ACC112 (cell line): Measurements from ENCODE around the gene RPTOR.

Source experiments
- H2AFZ ChIP-seq: fragments of 200-600 bp; sonication (generic); one replicate; pipeline ENCODE4 v1.6.0; 2017; ENCODE audit warnings: antibody characterized with exemption, low read length; ENCODE audit not compliant: unreplicated experiment
- H3K27ac ChIP-seq: fragments of 200-600 bp; sonication (generic); 2 replicates; pipeline ENCODE4 v1.5.1; 2014; ENCODE audit warnings: low read depth, mild to moderate bottlenecking, antibody characterized with exemption, low read length, moderate library complexity
- H3K27me3 ChIP-seq: fragments of 200-600 bp; sonication (generic); 2 replicates; pipeline ENCODE4 v1.6.1; 2014; ENCODE audit warnings: mild to moderate bottlenecking, antibody characterized with exemption, low read length, moderate library complexity, mixed read lengths; ENCODE audit not compliant: insufficient read depth
- H3K36me3 ChIP-seq: fragments of 200-600 bp; sonication (generic); 2 replicates; pipeline ENCODE4 v1.6.1; 2016; ENCODE audit warnings: mild to moderate bottlenecking, antibody characterized with exemption, low read length, moderate library complexity, mixed read lengths; ENCODE audit not compliant: insufficient read depth
- H3K4me1 ChIP-seq: fragments of 200-600 bp; sonication (generic); one replicate; pipeline ENCODE4 v1.6.1; 2016; ENCODE audit warnings: low read length, mixed read lengths; ENCODE audit not compliant: insufficient read depth, unreplicated experiment, control insufficient read depth
- H3K4me3 ChIP-seq: fragments of 200-600 bp; sonication (generic); 2 replicates; pipeline ENCODE4 v1.5.1; 2014; ENCODE audit warnings: mild to moderate bottlenecking, low read depth, low read length
- H3K79me2 ChIP-seq: fragments of 200-600 bp; sonication (generic); one replicate; pipeline ENCODE4 v1.6.0; 2016; ENCODE audit warnings: low read length; ENCODE audit not compliant: control insufficient read depth, unreplicated experiment, insufficient read depth

RPTOR gene

DNA sequence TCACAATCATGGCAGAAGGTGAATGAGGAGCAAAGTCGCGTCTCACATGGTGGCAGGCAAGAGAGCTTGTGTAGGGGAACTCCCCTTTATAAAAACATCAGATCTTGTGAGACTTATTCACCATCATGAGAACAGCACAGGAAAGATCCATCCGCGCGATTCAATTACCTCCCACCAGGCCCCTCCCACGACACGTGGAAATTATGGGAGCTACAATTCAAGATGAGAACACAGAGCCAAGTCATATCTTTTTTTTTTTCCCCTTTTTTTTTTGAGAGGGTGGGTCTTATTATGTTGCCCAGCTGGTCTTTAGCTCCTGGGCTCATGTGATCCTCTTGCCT is 60.0 kb downstream of the RPTOR start:
- Histone ChIP-seq H3K79me2 (peaks cover 63% of the 10 kb centered on the region), H3K27ac (no peak overlapping the region)

GRCh38 chr17:80605326-80606066 is 60.9 kb downstream of the RPTOR start:
- H3K4me3 ChIP-seq = no peak overlapping the region
- H2AFZ ChIP-seq = no peak overlapping the region
- no peaks in the 10 kb centered on the region for H3K27me3 ChIP-seq
- H3K4me1 ChIP-seq = no peaks in the 10 kb centered on the region
- no peak overlapping the region for H3K27ac ChIP-seq
- H3K79me2 ChIP-seq = peaks cover 60% of the 10 kb centered on the region
- H3K36me3 ChIP-seq = peaks cover 4% of the 10 kb centered on the region; the same call in 1 of the 2 replicates

More for the DNA sequence above, 60.0 kb downstream of the RPTOR start:
- Histone ChIP-seq H3K4me3 (no peak overlapping the region), H2AFZ (no peak overlapping the region), H3K36me3 (peaks cover 4% of the 10 kb centered on the region; the same call in 1 of the 2 replicates), H3K27me3 (no peaks in the 10 kb centered on the region), H3K4me1 (peaks cover 5% of the 10 kb centered on the region)

DNA sequence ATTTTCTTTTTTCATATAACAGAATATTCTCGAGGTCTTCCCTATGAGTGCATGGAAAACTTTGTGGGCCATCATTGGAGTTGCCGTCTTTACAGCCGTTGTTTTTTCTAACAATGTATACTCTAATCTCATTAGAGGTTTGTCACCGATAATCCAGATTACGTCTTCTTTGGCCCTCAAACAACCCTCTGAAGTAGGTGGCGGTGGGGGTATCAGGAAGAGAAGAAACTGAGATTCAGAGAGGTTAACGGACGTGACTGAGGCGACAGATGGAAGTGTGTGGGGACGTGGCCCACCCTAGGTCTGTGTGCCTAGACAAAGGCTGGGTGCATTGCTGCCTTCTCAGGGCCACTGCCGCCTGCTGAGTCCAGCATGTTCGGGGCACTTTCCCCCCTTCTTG is 63.7 kb downstream of the RPTOR start:
- Histone ChIP-seq H3K4me3 (no peak overlapping the region), H3K27ac (no peak overlapping the region), H3K36me3 (no peaks in the 10 kb centered on the region), H3K79me2 (peaks cover 63% of the 10 kb centered on the region), H3K4me1 (no peaks in the 10 kb centered on the region), H3K27me3 (no peaks in the 10 kb centered on the region), H2AFZ (no peak overlapping the region)

DNA sequence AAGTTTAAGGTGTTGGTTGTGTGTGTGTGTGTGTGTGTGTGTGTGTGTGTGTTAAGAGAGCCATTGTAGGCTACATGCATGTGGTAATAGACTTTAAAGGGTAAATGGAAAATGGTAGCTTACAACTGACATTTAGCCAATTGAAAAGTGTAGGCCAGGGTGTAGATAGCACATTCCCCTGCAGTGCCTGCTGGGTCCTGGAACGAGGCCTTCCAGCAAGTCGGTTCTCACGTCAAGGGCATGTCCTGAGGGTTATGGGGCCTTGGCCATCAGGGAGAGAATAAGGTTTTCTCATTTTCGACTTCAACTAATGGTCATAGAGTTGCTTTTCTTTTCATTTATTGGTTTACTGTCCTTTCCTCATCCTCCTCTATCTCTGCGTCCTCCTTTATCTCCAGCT is 65.1 kb downstream of the RPTOR start:
- H3K4me1 ChIP-seq = no peaks in the 10 kb centered on the region
- no peak overlapping the region for H3K27ac ChIP-seq
- no peaks in the 10 kb centered on the region for H3K36me3 ChIP-seq
- H3K79me2 ChIP-seq = peaks cover 66% of the 10 kb centered on the region
- H2AFZ ChIP-seq = no peak overlapping the region
- no peak overlapping the region for H3K4me3 ChIP-seq
- H3K27me3 ChIP-seq = no peaks in the 10 kb centered on the region

DNA sequence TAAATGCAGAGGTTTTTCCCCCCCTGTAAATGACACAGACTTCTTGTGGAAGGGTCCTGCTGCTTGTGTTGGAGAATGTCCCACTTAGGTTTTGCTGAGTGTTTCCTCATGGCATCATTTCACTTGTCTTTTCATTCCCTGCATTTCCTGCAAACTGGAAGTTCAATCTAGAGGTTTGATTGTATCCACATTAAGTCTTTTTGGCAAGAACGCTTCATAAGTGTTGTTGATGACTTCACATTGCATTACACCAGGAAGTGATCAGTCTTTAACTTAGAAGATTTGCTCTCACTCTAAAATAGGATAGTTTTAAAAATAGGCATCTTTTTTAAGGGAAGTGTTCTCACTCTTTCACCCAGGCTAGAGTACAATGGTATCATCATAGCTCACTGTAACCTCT is 67.2 kb downstream of the RPTOR start:
- Histone ChIP-seq H3K36me3 (no peaks in the 10 kb centered on the region), H3K27me3 (no peaks in the 10 kb centered on the region), H3K4me3 (no peak overlapping the region), H3K4me1 (no peaks in the 10 kb centered on the region), H3K27ac (no peak overlapping the region), H3K79me2 (peaks cover 64% of the 10 kb centered on the region), H2AFZ (no peak overlapping the region)

- peaks cover 54% of the 10 kb centered on the region for H3K79me2 ChIP-seq
- H3K27me3 ChIP-seq = no peaks in the 10 kb centered on the region
- no peak overlapping the region for H3K27ac ChIP-seq
- no peak overlapping the region for H3K4me3 ChIP-seq
- H3K4me1 ChIP-seq = no peaks in the 10 kb centered on the region
- no peaks in the 10 kb centered on the region for H3K36me3 ChIP-seq
- H2AFZ ChIP-seq = no peak overlapping the region
Measured at GRCh38 chr17:80612997-80613731, 68.5 kb downstream of the RPTOR start.

GRCh38 chr17:80613732-80614071 is 69.1 kb downstream of the RPTOR start:
- no peak overlapping the region for H3K4me3 ChIP-seq
- peaks cover 50% of the 10 kb centered on the region for H3K79me2 ChIP-seq
- no peaks in the 10 kb centered on the region for H3K4me1 ChIP-seq
- H3K27ac ChIP-seq = no peak overlapping the region
- no peak overlapping the region for H2AFZ ChIP-seq
- H3K27me3 ChIP-seq = no peaks in the 10 kb centered on the region
- H3K36me3 ChIP-seq = no peaks in the 10 kb centered on the region

GRCh38 chr17:80614332-80615047 is 69.9 kb downstream of the RPTOR start:
- no peak overlapping the region for H3K4me3 ChIP-seq
- no peaks in the 10 kb centered on the region for H3K36me3 ChIP-seq
- H3K79me2 ChIP-seq = peaks cover 51% of the 10 kb centered on the region
- H3K27ac ChIP-seq = no peak overlapping the region
- H2AFZ ChIP-seq = no peak overlapping the region
- H3K4me1 ChIP-seq = peaks cover 2% of the 10 kb centered on the region
- H3K27me3 ChIP-seq = no peaks in the 10 kb centered on the region

- H2AFZ ChIP-seq = no peak overlapping the region
- no peaks in the 10 kb centered on the region for H3K27me3 ChIP-seq
- H3K79me2 ChIP-seq = peaks cover 52% of the 10 kb centered on the region
- H3K27ac ChIP-seq = no peak overlapping the region
- H3K36me3 ChIP-seq = no peaks in the 10 kb centered on the region
- no peak overlapping the region for H3K4me3 ChIP-seq
- H3K4me1 ChIP-seq = peaks cover 9% of the 10 kb centered on the region
Measured at GRCh38 chr17:80615376-80615775, 70.7 kb downstream of the RPTOR start.

DNA sequence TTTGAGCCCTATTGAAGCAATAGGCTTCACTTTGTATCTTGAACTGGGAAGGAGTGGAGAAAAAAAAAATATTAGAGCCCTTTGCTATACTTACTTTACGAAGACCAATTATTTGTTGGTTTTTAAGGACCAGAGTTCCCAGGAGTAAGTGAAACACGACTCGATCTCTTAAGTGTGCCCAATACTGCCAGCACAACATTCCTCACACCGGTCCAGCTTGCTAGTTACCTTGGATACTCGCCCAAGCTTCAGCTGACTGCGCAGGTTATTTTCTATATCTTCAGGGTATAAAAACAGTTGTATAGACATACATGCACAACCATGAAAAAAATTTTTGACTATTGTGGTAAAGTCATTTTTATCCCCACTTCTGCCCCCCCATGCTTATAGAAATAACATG is 72.1 kb downstream of the RPTOR start:
- no peaks in the 10 kb centered on the region for H3K27me3 ChIP-seq
- H3K4me1 ChIP-seq = peaks cover 9% of the 10 kb centered on the region
- H3K27ac ChIP-seq = no peak overlapping the region
- H3K36me3 ChIP-seq = no peaks in the 10 kb centered on the region
- peaks cover 53% of the 10 kb centered on the region for H3K79me2 ChIP-seq
- no peak overlapping the region for H3K4me3 ChIP-seq
- H2AFZ ChIP-seq = no peak overlapping the region
